ENCODE measurements around the gene BLVRB. TPM values are rescaled to one million over a fixed set of nuclear protein-coding genes. Genes with fewer than 3 reads are reported as not detected.
A peak's percentile ranks its signal among the peaks of the same experiment; 100 is the strongest.

Gene BLVRB
- total and polyA plus RNA-seq, 10 of the 15 experiments (the other 5 are each of a cell fraction or from before 2014, with no cell fraction given), result 6.3 to 53.3 (median 27.8) TPM

DNA sequence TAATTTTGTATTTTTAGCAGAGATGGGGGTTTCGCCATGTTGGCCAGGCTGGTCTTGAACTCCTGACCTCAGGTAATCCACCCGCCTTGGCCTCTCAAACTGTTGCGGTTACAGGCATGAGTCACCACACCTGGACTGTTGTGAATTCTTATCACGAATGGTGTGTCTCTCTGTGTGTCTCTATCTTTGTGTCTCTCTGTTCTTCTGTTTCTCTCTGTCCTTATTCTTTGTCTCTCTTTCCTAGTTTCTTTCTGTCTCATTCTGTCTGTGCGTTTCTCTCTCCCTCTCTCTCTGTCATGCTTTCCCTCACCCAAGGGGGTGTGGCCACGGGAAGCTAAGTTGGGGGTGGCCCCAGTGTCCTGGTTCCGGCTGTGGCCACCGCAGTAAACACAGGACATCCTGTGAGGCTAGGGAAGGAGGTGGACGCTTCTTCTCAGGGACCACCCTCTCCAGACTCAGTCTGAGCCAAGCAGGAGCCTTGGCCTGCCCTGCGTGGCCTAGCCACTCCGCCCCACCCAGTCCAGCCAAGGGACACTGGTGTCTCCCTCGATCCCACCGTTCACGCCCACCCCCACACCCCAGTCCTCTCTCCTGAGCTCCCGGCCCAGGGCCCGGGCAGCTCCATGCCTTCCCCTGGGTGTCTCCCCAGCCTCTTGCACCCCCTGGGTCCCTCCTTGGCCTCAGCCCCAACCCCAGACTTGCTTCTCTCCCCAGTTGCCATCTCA lies 48.5 kb downstream of the BLVRB start (continued):
- TF ChIP-seq PAX5 (IDR thresholded peaks at IDR 0.05; ENCODE audit: borderline replicate concordance, low read depth, low read length), result 0 out of 2 replicates have a peak, but pooled peaks have one; percentile 31
- TF ChIP-seq IRF4 (IDR thresholded peaks at IDR 0.05; ENCODE audit: low read depth, low read length), result no peak
- TF ChIP-seq NFIC (IDR thresholded peaks at IDR 0.05; ENCODE audit: low read depth, low read length), result peak; percentile 85; the same call in 1 of the 2 replicates
- TF ChIP-seq, protein P1, sequence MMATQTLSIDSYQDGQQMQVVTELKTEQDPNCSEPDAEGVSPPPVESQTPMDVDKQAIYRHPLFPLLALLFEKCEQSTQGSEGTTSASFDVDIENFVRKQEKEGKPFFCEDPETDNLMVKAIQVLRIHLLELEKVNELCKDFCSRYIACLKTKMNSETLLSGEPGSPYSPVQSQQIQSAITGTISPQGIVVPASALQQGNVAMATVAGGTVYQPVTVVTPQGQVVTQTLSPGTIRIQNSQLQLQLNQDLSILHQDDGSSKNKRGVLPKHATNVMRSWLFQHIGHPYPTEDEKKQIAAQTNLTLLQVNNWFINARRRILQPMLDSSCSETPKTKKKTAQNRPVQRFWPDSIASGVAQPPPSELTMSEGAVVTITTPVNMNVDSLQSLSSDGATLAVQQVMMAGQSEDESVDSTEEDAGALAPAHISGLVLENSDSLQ (IDR thresholded peaks at IDR 0.05), result no peak
- TF ChIP-seq HDAC6 (IDR thresholded peaks at IDR 0.05; ENCODE audit: unreplicated experiment), result no peak
- TF ChIP-seq IKZF2 (IDR thresholded peaks at IDR 0.05), result peak; percentile 76 to 77
- TF ChIP-seq IKZF1 (conservative IDR thresholded peaks at IDR 0.05), result peak; percentile 50; the same call in 1 of the 2 replicates
- TF ChIP-seq SPI1 (IDR thresholded peaks at IDR 0.05; ENCODE audit: borderline replicate concordance, insufficient read depth, low read depth, low read length), result no peak
- TF ChIP-seq, protein P2, sequence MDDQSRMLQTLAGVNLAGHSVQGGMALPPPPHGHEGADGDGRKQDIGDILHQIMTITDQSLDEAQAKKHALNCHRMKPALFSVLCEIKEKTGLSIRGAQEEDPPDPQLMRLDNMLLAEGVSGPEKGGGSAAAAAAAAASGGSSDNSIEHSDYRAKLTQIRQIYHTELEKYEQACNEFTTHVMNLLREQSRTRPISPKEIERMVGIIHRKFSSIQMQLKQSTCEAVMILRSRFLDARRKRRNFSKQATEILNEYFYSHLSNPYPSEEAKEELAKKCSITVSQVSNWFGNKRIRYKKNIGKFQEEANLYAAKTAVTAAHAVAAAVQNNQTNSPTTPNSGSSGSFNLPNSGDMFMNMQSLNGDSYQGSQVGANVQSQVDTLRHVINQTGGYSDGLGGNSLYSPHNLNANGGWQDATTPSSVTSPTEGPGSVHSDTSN (IDR thresholded peaks at IDR 0.05; ENCODE audit: insufficient replicate concordance, low read depth, low read length), result no peak
- no peak for TF ChIP-seq SMAD1 (IDR thresholded peaks at IDR 0.05; ENCODE audit: low read depth, partially characterized antibody)
- no peak for TF ChIP-seq EGR1 (IDR thresholded peaks at IDR 0.05; ENCODE audit: borderline replicate concordance in 1 of 2, low read depth in 2 of 2, low read length in 2 of 2)
- TF ChIP-seq ZNF622 (IDR thresholded peaks at IDR 0.05), result no peak
- peak; percentile 76; the same call in 1 of the 2 replicates for TF ChIP-seq BCL11A (IDR thresholded peaks at IDR 0.05; ENCODE audit: low read depth, low read length)
- no peak for TF ChIP-seq RCOR1 (conservative IDR thresholded peaks at IDR 0.05; ENCODE audit: low read depth, low read length)
- TF ChIP-seq LARP7 (IDR thresholded peaks at IDR 0.05), result no peak
- TF ChIP-seq, protein P3, sequence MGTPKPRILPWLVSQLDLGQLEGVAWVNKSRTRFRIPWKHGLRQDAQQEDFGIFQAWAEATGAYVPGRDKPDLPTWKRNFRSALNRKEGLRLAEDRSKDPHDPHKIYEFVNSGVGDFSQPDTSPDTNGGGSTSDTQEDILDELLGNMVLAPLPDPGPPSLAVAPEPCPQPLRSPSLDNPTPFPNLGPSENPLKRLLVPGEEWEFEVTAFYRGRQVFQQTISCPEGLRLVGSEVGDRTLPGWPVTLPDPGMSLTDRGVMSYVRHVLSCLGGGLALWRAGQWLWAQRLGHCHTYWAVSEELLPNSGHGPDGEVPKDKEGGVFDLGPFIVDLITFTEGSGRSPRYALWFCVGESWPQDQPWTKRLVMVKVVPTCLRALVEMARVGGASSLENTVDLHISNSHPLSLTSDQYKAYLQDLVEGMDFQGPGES (IDR thresholded peaks at IDR 0.05), result no peak
- TF ChIP-seq EP300 (IDR thresholded peaks at IDR 0.05; ENCODE audit: borderline replicate concordance in 1 of 2, control insufficient read depth in 1 of 2, low read depth in 2 of 2, low read length in 2 of 2), result peak; percentile 36 to 60; a peak in 3 of 4 replicates
- no peak for TF ChIP-seq EZH2 (IDR thresholded peaks at IDR 0.05; ENCODE audit: borderline replicate concordance, control insufficient read depth, low read depth, low read length)
- no peak for TF ChIP-seq ZNF24 (IDR thresholded peaks at IDR 0.05)
- TF ChIP-seq NFXL1 (IDR thresholded peaks at IDR 0.05; ENCODE audit: borderline replicate concordance), result no peak
- TF ChIP-seq CHD4 (IDR thresholded peaks at IDR 0.05), result no peak
- TF ChIP-seq RBBP5 (conservative IDR thresholded peaks at IDR 0.05), result no peak
- TF ChIP-seq ASH2L (IDR thresholded peaks at IDR 0.05; ENCODE audit: borderline replicate concordance, low read depth), result no peak
- peak; percentile 91 for TF ChIP-seq NBN (IDR thresholded peaks at IDR 0.05)
- peak; percentile 83 for TF ChIP-seq EED (IDR thresholded peaks at IDR 0.05; ENCODE audit: low read depth)
- TF ChIP-seq, protein P4, sequence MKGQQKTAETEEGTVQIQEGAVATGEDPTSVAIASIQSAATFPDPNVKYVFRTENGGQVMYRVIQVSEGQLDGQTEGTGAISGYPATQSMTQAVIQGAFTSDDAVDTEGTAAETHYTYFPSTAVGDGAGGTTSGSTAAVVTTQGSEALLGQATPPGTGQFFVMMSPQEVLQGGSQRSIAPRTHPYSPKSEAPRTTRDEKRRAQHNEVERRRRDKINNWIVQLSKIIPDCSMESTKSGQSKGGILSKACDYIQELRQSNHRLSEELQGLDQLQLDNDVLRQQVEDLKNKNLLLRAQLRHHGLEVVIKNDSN (IDR thresholded peaks at IDR 0.05; ENCODE audit: borderline replicate concordance, extremely low read length, insufficient read depth, low read depth, low read length), result no peak
- no peak for TF ChIP-seq CHD2 (IDR thresholded peaks at IDR 0.05; ENCODE audit: borderline replicate concordance, low read depth, low read length)
- TF ChIP-seq MEF2B (IDR thresholded peaks at IDR 0.05; ENCODE audit: partially characterized antibody, poor library complexity, severe bottlenecking), result peak; percentile 17

Measured in GM12878 (cell line).